Stimulated activated naive CD4-positive, alpha-beta T cell (primary cell): ENCODE data around the gene FIBCD1.

Experiments used
- DNase-seq, 6 experiments: peaks; one replicate each; lab custom pipeline; 2025; lab: John Stamatoyannopoulos, UW

The FIBCD1 gene, protein sequence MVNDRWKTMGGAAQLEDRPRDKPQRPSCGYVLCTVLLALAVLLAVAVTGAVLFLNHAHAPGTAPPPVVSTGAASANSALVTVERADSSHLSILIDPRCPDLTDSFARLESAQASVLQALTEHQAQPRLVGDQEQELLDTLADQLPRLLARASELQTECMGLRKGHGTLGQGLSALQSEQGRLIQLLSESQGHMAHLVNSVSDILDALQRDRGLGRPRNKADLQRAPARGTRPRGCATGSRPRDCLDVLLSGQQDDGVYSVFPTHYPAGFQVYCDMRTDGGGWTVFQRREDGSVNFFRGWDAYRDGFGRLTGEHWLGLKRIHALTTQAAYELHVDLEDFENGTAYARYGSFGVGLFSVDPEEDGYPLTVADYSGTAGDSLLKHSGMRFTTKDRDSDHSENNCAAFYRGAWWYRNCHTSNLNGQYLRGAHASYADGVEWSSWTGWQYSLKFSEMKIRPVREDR

DNA sequence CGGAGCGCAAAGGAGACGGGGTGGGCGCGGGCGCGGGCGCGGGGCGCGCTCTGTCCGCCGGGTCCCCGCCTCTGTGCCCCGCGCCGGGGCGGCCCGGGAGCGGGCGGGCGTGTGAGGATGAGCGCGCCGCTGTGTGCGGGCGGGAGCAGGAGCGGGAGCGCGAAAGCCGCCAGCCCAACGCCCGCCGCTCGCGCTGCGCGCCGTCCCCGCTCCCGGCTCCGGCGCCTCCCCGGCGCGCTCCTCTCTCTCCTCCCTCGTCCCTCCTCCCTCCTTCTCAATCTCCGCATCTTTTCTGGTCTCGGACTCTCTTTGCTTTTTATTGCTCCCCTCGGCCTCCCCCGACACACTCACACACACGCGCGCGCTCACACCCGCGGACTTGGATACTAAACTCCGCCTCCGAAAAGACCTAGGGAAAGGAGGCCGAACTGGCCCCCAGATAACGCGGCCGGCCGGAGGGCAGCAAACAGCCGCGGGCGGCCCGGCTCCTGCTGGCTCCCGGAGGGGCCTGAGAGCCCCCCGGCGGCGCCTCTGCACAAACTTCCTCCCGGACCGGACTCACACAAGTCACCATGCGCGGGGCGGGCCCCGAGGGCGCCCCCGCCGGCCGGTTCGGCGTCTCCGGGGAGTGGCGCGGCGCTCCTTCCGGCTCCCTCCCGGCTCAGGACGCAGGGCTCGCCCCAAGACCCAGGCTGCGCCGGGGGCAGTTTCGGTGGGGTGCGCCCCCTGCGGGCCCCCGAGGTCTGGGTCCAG, at the start of gene FIBCD1:
FIBCD1 (minus strand) TSS at position 596 of the 753 bp plus-strand sequence. CDS start 640 bp downstream, outside the sequence.
- no peak for DNase-seq

DNA sequence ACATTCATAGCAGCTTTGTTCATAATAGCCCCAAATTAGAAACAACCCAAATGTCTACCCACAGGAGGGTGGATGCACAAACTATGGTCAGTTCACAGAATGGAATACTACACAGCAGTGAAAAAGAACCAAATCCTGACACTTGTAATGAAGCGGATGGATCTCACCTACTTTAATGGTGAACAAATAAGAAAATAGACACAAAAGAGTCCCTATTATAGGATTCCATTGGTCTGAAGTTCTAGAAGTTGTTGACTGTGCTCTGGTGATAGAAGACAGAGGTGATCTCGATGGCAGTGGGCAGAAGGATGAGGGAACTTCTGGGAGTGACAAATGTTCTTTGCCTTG, 49.3 kb upstream of the FIBCD1 start:
- no peak for DNase-seq

DNA sequence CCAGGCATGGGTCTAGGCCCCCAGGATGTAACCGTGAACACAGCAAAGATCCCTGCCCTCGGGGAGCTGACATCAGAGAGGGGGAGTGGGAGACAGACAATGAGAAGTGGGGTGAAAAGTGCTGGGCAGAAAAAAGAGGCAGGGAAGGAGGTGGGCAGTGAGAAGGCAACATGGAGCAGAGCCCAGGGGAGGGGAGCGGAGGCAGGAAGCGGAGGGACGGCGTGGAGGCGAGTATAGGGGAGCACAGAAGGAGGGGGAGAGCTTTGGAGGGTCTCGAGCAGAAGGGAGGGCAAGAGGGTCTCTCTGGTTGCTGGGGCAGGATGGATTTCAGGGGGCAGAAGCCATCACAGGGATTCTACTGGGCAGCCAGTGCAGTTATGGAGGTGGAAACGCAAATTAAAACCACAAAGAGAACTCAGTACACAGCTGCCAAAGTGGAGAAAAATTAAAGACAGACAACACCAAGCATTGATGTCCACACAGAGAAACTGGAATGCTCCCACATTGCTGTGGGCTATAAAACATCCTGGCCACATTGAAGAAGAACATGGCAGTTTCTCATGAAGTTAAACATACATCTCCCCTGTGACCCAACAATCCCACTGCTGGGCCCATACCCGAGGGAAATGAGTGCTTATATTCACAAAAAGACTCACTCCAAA, 48.8 kb upstream of the FIBCD1 start:
- DNase-seq = no peak

DNA sequence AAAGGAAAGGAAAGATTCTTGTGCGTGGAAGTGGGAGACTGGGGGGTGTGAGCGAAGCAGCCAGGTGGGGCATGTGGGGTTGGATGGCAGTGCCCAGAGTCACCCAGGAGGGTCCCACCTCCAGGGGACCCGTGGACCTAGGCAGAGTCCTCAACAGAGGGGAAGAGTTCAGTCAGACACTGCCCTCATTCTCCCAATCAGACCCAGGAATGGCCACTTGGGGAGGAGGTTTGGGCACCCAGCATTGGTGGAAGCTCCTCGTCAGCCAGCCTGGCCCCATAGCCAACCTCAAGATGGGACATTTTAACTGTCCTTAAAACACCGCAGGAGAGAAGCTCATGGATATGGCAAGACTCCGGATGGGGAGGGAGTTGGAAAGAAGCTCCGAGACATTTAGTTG, 48.0 kb upstream of the FIBCD1 start:
- no peak for DNase-seq

DNA sequence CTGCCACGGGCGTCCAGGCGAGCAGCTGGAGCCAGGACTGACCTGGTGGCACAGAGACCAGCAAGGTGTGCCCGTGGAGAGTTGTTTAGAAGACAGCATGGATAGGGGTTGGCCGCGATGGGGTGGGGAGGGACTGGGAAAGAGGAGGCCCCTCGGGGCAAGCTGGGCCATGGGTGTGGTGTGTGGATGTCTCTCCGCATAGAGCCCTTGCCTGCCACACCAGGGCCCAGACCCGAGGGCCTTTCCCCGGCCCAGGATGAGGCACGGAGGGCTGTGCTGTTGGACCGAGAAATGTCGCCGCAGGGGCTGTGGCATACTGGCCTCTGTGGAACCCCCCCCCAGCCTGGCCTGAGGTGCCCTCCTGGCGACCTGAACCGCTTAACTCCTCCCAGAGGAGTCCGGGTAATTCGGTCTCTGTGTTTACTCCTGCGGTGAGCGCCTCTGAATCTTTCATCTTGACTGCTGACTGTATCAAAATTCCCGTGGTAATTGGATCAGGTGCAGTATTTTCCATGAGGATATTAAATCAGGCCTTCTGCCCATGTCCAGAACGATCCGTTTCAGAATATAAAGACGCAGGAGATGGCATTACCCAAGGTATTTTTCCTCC, 47.4 kb upstream of the FIBCD1 start:
- no peak for DNase-seq

DNA sequence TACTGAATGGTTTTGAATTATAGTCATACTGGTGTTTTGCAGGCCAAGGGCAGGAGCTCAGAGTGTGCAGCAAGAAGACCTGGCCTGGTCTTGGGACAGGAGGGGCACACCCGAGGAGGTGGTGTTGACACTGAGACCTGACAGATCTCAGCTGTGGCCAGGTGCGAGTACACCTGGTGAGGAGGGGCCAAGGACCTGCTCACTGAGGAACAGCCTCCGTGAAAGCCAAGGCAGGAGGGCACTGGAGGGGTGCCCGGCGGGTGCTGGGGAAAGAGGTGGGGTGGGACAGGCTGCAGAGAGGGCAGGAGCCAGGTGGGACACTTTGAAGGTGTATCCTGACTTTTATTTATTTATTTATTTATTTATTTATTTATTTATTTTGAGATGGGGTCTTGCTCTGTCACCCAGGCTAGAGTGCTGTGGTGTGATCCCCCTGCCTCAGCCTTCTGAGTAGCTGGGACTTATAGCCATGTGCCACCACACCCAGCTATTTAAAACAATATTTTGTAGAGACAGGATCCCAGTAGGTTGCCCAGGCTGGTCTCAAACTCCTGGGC, 46.6 kb upstream of the FIBCD1 start:
- no peak for DNase-seq

DNA sequence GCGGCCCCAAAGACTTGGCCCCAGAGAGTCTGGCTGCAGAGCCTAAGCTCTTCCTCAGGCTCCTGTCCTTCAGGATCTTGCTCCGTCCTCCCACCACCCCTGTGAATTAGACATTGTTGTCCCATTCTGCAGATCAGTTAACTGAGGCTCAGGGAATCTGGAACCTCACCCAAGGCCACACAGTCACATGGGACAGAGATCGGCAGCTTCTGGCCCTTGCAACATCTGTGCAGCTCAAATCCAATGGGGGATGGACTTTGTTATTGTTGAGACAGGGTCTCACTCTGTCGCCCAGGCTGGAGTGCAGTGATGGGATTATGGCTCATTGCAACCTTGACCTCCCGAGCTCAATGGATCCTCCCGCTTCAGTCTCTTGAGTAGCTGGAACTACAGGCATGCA, 46.0 kb upstream of the FIBCD1 start:
- no peak for DNase-seq

DNA sequence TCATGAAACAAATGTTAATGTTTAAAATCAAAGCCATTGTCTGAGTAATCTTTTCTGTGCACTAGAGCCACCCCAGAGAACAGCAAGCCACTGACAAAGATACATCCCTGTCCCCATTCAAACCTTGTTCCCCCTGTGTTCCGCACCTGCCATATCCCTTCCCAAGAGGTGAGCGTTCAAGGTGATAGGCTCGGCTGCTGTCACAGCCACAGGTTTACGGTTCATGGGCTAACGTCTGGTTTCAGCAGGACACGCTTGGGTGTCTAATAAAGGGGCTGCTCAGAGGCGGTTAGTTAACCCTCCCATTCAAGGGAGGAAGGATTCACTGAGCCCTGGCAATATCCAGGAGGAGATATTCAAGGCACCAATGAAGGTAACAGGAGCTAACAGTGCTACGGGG, 45.5 kb upstream of the FIBCD1 start:
- no peak for DNase-seq

DNA sequence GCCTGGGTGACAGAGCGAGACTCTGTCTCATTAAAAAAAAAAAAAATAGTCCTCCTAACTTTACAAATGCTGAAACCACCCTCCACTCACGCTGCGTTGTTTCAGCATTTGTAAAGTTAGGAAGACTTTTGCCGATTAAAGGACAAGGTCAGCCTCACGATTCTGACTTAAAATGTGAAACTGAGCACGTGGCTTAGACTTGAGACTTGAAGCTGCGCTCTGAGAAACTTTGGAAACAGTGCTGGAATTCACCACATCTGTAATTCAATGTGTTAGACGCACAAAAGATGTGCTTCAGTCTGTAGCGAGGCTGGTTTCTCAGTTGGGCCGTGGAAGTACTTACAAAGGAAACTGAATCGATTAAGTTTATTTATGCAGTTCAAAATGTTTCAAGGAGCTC, 44.9 kb upstream of the FIBCD1 start:
- no peak for DNase-seq

DNA sequence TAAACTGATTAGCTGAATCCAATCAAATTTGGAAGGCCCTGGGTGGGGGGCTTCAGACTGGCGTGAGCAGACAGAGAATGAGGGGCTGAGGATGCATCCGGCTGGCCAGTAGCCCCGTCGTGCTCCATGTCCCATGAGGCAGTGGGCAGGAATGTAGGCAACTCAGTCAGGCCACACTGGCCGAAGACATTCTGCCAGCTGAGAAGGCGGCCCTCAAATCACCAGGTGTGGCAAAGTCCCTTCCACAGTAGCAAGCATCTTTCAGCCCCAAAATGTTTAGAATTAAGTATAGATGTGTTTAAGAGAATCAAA, 44.3 kb upstream of the FIBCD1 start:
- DNase-seq = no peak

DNA sequence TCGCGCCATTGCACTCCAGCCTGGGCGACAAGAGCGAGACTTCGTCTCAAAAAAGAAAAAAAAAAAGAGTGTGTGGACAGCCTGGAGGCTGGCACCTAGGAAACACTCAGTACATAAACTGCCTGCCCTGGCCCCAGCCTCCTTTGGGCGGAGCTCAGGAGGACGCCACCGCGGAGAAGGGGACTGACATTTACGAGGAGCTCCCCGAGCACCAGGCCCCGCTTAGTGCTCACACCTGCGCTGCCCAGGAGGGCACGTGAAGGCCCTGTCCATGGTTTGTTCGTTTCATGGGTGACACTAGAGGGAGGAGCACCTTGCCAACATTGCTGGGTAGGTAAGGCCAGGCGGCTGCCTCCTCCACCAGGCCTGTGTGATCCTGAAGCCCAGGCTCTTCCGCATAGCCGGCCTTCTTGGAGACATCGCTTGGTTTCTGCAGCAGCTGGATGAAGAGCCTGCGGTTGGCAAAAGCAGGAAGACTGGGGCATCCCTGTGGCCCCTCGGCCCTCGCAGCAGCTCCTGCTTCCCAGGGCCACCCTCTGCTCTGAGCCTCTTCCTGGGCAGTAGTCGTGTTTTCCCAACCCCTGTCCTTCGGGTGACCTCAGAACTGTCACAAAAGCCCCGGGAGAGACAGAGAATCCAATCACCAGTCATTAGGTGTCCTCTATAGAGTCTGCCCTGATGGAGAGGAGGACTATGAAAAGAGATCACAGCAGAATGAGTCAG, 43.8 kb upstream of the FIBCD1 start:
- no peak for DNase-seq

DNA sequence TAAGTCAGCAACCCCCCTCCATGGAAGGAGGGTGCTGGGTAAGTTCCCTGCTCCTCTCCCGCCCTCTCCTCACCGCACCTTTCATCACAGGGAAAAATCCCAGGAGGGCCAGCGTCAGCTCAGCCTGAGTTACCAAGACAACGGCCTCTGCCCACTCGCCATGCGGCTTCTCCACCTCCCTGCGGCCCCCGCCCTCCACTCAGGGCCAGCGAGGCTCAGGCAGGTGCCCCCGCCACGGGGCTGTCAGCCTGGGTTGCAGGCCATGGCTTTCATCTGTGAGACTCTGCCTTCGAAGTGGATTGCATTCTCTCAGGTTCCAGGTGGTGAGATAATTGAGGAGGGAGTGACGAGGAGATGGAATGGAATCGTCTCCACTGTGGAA, 42.7 kb upstream of the FIBCD1 start:
- no peak for DNase-seq

DNA sequence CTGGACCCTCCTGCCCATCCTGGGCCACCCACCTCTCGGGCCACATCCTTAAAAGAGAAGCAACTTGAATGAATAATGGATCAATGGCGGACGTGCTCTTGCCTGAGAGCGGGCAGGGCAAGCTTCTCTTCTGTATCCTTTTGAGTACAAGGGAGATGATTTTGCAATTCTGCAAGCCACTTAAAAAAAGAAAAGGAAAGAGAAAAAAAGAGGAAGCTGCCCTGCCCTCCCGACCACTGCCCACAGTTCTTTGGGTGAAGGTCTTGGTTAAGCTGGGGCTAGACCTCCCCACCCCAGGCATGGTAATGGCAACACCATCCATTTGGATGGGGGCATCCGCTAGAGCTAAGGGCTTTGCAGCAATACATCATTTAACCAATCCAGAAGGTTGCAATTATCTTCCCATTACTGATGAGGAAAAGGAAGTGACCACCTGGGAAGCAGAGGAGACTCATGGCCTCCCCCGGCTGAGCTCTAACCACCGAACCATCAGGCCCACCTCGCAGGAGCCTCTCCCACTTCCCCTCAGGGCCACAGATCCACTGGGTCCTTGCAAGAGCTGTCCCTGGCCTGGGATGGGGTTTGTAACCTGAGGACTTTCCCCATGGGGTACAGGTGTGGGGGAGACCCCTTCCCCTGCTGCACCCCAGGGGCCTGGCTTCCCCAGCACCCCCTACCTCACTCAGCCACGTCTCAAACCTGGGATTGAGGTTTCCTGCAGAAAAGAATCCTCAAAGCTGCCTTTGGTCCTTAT, 42.1 kb upstream of the FIBCD1 start:
- DNase-seq = no peak

DNA sequence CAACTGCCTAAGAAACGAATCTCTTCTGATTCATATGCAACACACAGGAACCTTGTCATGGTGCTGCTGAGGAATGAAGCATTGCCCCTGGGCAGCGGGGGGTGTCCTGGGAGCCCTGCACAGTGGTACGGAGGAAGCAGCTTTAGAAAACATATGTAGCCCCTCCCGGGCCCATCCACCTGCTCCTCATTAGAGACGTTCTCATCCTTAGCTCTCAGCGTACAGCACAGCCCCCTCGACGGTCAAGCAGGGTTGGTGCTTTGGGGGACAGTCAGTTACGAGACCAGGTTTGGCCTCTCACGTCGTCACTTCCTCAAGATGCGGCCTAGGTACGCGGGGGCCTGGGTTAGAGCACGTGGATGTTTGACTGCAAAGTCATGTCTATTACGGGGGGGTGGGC, 41.5 kb upstream of the FIBCD1 start:
- DNase-seq = no peak

DNA sequence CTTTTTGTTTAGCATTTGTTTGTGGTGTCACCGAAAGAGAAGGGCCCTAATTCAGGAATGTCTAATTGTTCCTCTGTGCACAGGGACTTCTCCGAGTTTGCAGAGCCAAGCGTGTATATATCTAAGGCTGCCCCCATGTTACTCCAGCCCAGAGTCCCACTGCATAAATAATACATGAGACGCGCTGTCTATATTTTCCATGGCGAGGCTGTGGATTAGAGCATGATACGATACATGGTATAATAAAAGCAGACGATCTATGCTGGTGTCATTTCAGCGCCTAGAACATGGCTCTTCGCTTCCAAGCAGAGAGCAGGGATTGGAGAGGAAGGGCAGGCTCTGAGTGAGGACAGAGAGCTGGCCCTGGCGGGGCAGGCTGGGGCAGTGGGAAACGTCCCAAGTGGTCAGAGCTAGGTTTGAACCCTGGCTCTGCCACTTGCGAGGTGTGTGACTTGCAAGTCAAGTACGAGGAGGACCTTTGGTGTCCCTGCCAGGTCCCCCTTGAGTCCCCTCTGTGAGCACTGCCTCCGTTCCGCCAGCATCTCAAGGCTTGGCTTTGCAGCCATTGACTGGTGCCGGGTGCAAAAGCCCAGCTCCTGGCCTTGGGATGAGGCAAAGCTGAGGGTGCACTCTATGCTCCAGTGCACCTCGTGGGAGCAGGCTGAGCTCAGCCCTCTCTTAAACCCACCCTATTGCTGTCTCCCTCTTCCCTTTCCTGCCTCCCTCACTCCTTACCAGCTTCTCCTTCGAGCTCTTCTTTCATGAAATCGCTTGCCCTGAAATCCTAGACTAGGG, 40.7 kb upstream of the FIBCD1 start:
- DNase-seq = no peak

DNA sequence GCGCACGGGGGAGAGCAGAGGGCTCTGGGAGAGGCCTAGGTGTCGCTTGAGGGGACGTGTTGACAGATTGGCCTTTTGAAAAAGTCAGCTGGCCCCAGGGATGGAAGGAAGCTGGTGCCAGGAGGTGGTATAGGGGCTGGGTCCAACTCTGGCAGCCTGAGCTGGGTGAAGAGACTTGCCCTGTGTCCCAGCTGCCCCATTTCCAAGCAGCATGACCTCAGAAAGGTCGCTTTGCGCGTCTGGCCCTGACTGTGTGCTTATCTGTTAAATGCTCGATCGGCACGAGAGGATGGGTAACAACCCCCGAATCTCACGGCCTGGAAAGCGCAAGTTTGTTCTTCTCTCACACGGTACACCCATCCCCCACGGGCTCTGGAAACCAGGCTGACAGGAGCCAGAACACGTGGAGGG, 38.8 kb upstream of the FIBCD1 start:
- DNase-seq = no peak

DNA sequence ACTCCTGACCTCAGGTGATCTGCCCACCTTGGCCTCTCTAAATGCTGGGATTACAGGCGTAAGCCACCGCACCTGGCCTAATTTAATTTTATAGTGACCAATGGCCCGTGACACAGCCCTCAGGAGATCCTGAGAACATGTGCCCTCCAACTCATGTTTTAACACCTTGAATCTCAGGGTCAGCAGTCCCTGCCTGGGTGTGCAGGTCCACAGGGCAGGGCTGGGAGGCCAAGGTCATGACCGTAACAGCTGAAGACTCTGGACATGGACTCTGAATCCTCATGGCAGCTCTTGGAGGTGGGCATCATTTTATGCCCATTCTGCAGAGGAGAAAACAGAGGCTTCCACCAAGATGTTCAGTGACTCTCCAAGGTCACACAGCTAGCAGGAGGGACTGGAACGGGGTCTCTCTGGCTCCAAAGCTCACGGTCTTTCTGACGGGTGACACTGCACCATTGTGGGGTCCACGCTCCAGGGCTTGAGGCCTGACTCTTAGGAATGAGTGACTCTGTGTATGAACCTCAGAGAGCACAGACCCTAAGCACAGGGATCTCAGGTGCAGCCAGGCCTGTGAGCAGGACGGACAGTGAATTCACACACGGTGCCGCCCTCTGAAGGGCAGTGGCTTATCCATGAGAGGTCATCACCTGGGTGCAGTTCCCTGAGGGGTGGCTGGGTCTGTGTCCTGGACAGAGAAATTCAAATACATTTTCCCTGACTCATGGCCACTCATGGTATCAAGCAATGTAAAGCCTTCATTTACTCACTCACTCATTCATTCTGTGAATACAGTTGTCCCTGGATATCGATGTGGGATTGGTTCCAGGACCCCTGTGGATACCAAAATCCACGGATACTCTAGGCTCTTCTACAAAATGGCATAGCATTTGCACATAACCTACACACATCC, 37.1 kb upstream of the FIBCD1 start:
- DNase-seq = no peak

DNA sequence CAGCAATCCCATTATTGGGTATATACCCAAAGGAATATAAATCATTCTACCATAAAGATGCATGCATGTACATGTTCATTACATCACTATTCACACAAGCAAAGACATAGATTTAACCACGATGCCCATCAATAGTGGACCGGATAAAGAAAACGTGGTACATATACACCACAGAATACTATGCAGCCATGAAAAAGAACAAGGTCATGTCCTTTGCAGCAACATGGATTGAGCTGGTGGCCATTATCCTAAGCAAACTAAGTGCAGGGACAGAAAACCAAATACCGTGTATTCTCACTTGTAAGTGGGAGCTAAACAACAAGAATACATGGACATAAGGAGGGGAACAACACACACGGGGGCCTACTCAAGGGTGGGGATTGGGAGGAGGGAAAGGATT, 36.1 kb upstream of the FIBCD1 start:
- DNase-seq = no peak

DNA sequence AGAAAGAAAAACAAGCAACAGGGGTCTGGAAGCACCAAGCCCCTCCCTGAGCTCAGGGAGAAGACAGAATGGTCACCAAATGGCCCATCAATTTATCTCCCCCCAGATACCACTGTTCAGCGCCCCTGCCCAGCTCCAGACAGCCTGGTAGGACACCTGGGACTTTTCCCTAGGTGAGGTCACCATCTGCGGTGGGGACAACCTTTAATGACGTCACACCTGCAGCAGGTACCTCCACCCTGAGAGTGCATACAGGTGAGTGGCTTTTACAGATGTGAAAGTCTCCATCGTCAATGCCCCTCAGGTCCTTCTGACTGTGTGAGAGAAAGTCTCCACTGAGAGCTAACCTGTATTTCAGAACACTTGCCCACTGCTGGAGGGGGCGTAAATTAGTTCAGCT, 35.6 kb upstream of the FIBCD1 start:
- DNase-seq = no peak
